Sciatic nerve (tissue), 2 donors: ENCODE results near the gene LTB. TPM values are rescaled to one million over a fixed set of nuclear protein-coding genes. Genes with fewer than 3 reads are reported as not detected.

Source experiments
- ATAC-seq: fragments of 200-7000 bp; cut with Tn5 transposase; one replicate; pipeline ENCODE4 v1.9.1; 2020; ENCODE audit warnings: mild to moderate bottlenecking, moderate library complexity
- DNase-seq: peaks from one replicate; pipeline ENCODE4 v3.0.0-alpha.2; 2020; ENCODE audit warnings: low spot score
- intact Hi-C: fragments of 100-400 bp; cut with DNase I; formaldehyde crosslinking; loops from one replicate; pipeline ENCODE4 v1.14.2; 2022
- total RNA-seq: library from RNA; stranded (reverse); fragmentation: NEBNext Ultra II Directional; extraction: Animal tissue kit (Norgen Biotek cat#: 25700); gene quantifications from one replicate; pipeline ENCODE4 v1.2.1, GENCODE V29; 2021
- donor health status: DM: no; HTN: no; CAD: no.
- donor health status: DM: no; HTN: no; CAD: no.

LTB gene
- total RNA-seq, 1 donor from 2014 or later = 4.0 TPM

- ATAC-seq (no peak), DNase-seq (no peak)
- intact Hi-C loops = no loop called here
Measured at GRCh38 chr6:31538805-31539400, 43.3 kb downstream of the LTB start.

GRCh38 chr6:31535538-31536324 is 46.5 kb downstream of the LTB start:
- DNase-seq (no peak), ATAC-seq (no peak)
- intact Hi-C loops = no loop called here

- intact Hi-C loops = no loop called here
Measured at GRCh38 chr6:31534521-31535040, 47.6 kb downstream of the LTB start.

GRCh38 chr6:31534011-31534410 is 48.2 kb downstream of the LTB start:
- intact Hi-C loops = no loop called here
- no peak for DNase-seq
- ATAC-seq = no peak

More at GRCh38 chr6:31534521-31535040, 47.6 kb downstream of the LTB start:
- DNase-seq (no peak), ATAC-seq (no peak)

GRCh38 chr6:31533455-31533841 is 48.8 kb downstream of the LTB start:
- ATAC-seq (no peak), DNase-seq (no peak)
- intact Hi-C loops = no loop called here

GRCh38 chr6:31532644-31533454 is 49.4 kb downstream of the LTB start:
- intact Hi-C loops = no loop called here
- DNase-seq (no peak), ATAC-seq (no peak)

- no peak for ATAC-seq
- intact Hi-C loops = no loop called here
- DNase-seq = no peak
Measured at GRCh38 chr6:31531771-31532643, 50.2 kb downstream of the LTB start.

- no peak for ATAC-seq
- intact Hi-C loops = no loop called here
Measured at GRCh38 chr6:31531162-31531561, 51.1 kb downstream of the LTB start.

GRCh38 chr6:31530659-31531058 is 51.6 kb downstream of the LTB start:
- DNase-seq = no peak
- ATAC-seq = no peak
- intact Hi-C loops = no loop called here

More at GRCh38 chr6:31531162-31531561, 51.1 kb downstream of the LTB start:
- no peak for DNase-seq

Other genes starting within 250 kb of the LTB start
- 990 TPM for gene HLA-B, start 225.2 kb downstream of the LTB start, total RNA-seq
- 26.5 TPM for gene MICA, start 178.8 kb downstream of the LTB start, total RNA-seq
- gene MICB, start 84.3 kb downstream of the LTB start, total RNA-seq = 2.9 TPM
- gene MCCD1, start 53.5 kb downstream of the LTB start, total RNA-seq = not detected
- gene DDX39B, start 40.4 kb downstream of the LTB start, total RNA-seq = 258 TPM
- 4.8 TPM for gene ATP6V1G2, start 35.8 kb downstream of the LTB start, total RNA-seq
- 23.0 TPM for gene NFKBIL1, start 34.8 kb downstream of the LTB start, total RNA-seq
- gene LTA, start 10.1 kb downstream of the LTB start, total RNA-seq = 0.27 TPM
- gene TNF, start 6.9 kb downstream of the LTB start, total RNA-seq = 0.40 TPM
- 17.7 TPM for gene LST1, start 3.9 kb upstream of the LTB start, total RNA-seq
- 1.1 TPM for gene NCR3, start 10.6 kb upstream of the LTB start, total RNA-seq
- gene AIF1, start 32.8 kb upstream of the LTB start, total RNA-seq = 50.6 TPM
- gene PRRC2A, start 38.3 kb upstream of the LTB start, total RNA-seq = 166 TPM
- 201 TPM for gene BAG6, start 70.2 kb upstream of the LTB start, total RNA-seq
- gene APOM, start 73.5 kb upstream of the LTB start, total RNA-seq = 0.53 TPM
- 14.5 TPM for gene C6orf47, start 78.4 kb upstream of the LTB start, total RNA-seq
- gene GPANK1, start 82.6 kb upstream of the LTB start, total RNA-seq = 16.7 TPM
- gene CSNK2B, start 83.7 kb upstream of the LTB start, total RNA-seq = 116 TPM
- 20.4 TPM for gene LY6G5B, start 87.6 kb upstream of the LTB start, total RNA-seq
- 2.1 TPM for gene LY6G5C, start 98.6 kb upstream of the LTB start, total RNA-seq
- gene ABHD16A, start 120.9 kb upstream of the LTB start, total RNA-seq = 46.0 TPM
- gene LY6G6F, start 124.4 kb upstream of the LTB start, total RNA-seq = not detected
- not detected for gene LY6G6D, start 132.9 kb upstream of the LTB start, total RNA-seq
- 0.71 TPM for gene LY6G6C, start 139.3 kb upstream of the LTB start, total RNA-seq
- 0.62 TPM for gene MPIG6B, start 140.9 kb upstream of the LTB start, total RNA-seq
- 124 TPM for gene DDAH2, start 146.9 kb upstream of the LTB start, total RNA-seq
- gene CLIC1, start 154.1 kb upstream of the LTB start, total RNA-seq = 239 TPM
- 21.2 TPM for gene MSH5, start 157.6 kb upstream of the LTB start, total RNA-seq
- 4.9 TPM for gene SAPCD1, start 180.2 kb upstream of the LTB start, total RNA-seq
- gene VWA7, start 194.9 kb upstream of the LTB start, total RNA-seq = 0.94 TPM
- 42.3 TPM for gene VARS1, start 213.3 kb upstream of the LTB start, total RNA-seq
- 30.1 TPM for gene LSM2, start 224.5 kb upstream of the LTB start, total RNA-seq
- 2.8 TPM for gene HSPA1L, start 232.9 kb upstream of the LTB start, total RNA-seq
- gene HSPA1A, start 233.1 kb upstream of the LTB start, total RNA-seq = 195 TPM
- gene HSPA1B, start 245.3 kb upstream of the LTB start, total RNA-seq = 181 TPM